GM21447 (cell line): ENCODE data around the gene LAMTOR1.

Source experiments
- ATAC-seq: cut with Tn5 transposase; IDR thresholded peaks from one replicate; pipeline ENCODE4 v1.9.1; 2021; ENCODE audit not compliant: unreplicated experiment

The LAMTOR1 gene

DNA sequence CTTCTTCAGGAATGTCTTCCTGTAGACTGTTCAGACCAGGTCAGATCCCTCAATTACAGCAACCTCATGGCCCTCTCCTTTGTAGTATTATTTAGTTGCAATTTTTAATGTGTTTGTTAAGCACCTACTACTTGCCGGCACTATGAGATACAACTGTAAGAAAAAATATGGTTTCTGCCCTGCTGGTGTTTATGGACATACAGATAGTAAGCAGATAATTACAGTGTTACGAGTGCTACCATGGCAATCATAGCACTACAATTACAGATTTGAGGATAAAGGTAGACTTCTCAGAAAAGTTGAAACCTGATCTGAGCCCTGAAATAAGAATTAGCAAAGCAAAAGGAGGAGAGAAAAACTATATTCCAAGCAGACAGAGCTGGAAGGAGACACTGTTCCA lies 19.7 kb downstream of the LAMTOR1 start:
- ATAC-seq = no peak

DNA sequence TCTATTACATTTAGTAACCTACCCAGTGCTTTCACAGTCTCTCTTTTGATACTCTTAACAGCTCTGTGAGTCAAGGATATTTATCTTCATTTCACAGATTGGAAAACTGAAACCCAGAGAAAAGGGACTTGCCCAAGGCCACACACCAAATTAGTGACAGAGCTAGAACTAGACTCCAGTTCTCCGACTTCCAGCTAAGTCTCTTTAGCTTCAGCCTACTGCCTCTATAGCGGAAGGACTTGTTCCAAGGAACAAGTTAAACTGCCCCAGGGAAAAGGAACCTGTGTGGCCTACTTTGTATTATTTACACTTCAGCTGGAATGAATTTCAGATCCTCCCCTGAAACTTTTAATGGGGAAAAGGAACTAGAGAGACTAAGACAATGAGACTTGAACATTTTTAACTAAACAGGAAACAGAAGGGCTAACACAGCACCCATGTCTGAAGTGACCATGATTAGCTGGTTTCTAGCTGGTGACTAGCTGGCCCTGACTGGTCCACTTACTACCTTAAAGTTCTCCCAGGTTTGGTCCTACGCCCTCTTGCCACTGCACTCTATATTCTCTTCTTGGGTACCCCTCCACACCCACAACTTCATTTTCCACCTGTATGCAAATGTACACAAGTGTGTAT lies 21.2 kb downstream of the LAMTOR1 start:
- ATAC-seq = no peak

DNA sequence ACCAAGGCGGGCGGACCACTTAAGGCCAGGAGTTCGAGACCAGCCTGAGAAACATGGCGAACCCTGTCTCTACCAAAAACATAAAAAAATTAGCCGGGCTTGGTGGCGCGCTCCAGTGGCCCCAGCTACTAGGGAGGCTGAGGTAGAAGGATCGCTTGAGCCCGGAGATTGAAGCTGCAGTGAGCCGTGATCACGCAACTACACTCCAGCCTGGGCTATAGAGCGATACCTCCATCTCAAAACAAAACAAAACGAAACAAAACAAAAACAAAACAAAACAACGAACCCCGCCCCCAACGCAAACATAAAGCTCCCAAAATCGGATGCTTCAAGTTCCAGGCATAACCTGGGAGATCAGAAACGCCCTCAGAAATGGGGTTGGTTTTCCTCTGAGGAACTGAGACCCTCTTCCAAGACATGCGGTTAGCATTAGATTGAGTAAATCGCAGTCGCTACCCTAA lies 21.9 kb downstream of the LAMTOR1 start:
- no peak for ATAC-seq

DNA sequence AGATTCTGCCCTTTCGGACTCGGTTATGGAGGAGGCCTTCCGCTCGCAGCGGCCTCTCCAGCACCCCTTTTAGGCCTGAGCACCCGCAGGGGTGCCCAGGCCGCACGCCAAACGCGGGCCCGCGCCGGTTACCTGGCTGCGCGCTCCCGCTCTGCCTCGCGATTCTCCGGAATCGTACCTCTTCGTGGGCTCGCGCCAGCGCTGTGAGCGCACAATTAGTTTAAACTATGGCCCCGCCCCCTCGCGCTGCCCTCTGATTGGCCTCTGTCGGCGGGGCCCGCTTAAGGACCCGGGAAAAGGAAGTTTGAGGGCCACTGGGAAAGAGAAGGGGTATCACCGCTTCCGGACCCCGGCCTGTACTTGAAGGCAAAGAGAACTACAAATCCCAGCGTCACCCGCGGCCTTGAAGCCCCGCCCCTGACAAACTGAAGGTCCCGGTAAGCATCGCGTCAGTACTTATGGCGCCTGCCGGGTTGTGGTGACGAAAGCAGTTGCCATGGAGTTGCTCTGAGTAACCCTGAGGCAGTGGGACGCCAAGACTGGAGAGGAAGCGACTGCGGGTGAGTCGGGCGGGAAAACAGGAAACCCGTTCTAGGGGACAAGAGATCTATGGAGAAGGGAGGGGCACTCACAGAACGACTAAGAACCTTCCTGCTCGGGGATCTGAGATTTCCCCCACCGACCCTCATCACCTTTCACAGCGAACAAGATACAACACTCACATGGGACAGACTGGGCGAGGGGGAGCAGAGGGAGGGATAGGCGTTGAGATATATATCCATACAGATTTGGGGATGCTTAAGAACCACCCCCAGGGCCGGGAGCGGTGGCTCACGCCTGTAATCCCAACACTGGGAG lies 22.5 kb downstream of the LAMTOR1 start, which contains the start of the genes LRRC51 and NUMA1:
TSS of gene LRRC51 (plus strand) at position 525 of the 858 bp plus-strand sequence. CDS start 8,234 bp downstream, outside the sequence.
TSS of gene NUMA1 (minus strand) at position 217 of the 858 bp plus-strand sequence. CDS start 44,599 bp downstream, outside the sequence.
- ATAC-seq = peak; percentile 92

DNA sequence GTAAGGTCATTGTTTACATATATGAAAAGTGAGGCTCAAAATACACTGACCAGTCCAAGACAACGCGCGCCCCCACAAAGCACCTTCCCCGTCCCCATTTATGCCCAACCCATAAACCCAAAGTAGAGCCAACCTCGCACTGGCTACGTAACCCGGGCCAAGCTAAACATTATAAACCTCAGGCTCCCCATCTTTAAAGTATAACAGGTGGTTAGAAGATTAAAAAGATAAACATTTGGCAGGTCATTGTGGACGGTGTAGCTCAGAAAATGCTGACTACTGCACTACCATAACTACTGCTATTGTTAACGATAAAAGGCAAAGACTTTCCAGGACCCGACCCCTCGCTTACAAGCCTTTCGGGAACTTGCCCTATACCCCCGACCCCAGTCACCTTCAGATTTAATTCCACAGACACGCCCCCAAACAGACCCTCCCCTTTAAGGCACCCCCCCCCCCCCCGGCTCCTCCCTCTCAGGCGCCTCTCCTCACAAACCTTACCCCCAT lies 23.2 kb downstream of the LAMTOR1 start:
- ATAC-seq = no peak

DNA sequence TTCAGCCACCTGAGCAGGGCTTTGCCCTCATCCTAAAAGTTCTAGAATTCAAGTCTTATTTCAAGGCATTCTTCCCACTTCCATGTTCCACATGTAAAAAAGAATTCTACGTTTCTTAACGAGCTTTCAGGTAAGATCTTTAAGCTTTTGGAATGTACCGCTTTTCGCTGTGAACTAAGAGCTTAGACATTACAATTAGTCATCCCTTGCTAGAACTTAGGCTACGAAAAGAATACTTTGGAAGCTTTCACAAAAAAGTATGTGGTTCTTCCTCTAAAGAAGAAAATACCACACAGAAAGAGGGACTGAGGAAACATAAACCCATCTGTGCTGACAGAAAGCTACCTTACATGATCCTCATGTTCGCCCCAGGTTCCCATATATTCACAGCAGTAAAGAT lies 24.6 kb downstream of the LAMTOR1 start:
- ATAC-seq = no peak

DNA sequence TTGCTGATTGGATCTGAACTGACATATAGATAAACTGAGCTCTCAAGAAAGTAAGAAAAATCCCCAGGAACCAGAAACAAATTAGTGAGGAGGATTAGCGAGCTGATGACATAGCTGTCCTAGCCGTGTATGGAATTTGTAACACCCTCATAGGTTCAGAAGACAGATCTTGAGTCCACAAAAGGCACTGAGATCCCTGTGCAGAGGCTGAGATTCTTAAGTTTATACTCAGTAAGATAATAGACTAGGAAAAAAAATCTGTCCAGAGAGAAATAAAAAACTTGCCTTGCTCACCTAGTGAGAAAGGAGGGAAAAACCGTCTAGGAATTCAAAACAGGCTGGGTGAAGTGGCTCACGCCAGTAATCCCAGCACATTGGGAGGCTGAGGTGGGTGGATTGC lies 27.3 kb downstream of the LAMTOR1 start:
- ATAC-seq = no peak

DNA sequence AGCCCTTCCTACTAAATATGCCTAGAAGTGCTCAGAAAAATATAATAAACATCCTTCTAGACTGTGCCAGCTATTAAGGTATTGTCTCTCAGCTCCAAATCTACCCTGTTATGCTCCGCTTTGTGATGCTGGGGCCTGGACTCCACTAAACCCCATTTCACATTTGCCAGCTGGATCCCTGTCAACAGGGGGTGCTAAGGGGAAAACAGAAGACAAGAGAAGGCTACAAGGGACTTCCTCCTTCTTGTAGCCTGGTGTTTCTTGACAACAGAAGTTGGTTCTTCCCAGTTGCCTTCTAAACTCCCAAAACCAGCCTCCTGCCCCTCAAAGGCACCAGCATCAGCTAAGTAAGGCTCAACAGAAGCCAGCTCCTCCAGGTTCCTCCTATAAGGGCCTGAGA lies 28.0 kb downstream of the LAMTOR1 start:
- ATAC-seq = no peak

DNA sequence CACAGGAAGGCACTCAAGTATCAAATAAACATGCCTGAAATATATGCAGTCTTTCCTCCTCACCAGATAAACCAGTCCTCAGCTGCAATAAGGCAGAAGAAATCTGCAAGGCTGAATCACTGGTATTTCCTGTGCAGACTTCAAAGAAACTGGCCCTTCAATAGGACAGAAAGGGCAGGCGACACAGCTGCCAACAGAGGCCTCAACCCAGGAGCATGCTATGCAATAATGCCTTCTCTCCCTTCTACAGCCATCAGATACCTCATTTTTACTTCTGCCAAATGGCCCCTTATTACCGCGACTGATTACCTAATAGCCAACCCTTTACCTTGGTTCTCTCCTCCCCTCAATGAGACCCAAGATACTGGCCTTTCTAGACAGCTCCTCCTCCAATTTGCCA lies 30.7 kb downstream of the LAMTOR1 start:
- ATAC-seq = no peak

DNA sequence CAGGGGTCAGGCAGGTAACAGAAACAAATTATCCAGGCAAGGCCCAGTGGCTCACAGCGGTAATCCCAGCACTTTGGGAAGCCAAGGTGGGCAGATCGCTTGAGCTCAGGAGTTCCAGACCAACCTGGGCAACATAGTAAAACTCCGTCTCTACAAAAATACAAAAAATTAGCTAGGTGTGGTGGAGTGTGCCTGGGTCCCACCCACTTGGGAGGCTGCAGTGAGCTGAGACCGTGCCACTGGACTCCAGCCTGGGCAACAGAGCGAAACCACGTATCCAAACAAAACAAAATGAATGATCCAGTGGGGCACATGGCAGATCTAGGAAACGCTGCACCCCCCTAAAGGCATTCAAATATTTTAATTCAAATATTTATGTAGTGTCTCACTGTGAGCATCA lies 32.6 kb downstream of the LAMTOR1 start:
- no peak for ATAC-seq

DNA sequence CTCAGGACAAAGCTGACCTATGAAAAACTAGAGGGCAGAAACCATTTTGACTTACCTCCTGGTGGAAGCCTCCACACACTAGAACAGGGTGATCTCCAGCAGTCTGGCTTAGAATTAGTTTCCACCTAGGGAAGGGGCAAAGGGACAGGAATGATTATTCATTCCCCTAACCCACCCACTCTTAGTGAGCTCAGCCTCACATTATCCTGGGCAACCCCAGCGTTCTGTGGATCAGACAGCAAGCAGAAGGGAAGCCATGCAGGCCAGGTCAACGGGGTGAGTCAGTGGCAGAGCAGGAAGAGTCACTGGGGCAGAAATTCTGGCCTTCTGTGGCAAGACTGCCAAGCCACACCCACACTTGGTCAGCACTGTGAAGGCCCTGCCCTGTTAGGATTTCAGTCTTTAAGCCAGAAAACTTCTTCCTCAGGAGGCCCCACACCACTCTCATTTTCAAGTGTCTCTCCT lies 33.3 kb downstream of the LAMTOR1 start:
- no peak for ATAC-seq

DNA sequence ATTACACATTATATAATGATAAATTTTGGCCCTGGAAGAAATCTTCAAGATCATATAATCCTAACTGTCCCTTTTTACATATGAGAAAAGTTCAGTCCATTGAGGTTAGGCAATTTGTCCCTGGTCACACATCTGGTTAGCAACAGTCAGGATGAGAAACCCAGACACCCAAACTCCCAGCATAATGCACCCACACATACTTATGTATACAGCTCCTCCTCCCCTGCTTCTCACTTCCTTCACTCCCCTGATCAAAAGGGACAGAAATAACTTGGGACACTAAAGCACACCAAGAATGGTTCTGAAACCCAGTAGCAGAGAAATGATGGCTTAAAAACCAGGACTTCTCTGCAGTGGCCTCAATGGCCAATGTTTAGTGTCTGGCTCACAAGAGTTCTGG lies 33.9 kb downstream of the LAMTOR1 start:
- no peak for ATAC-seq

DNA sequence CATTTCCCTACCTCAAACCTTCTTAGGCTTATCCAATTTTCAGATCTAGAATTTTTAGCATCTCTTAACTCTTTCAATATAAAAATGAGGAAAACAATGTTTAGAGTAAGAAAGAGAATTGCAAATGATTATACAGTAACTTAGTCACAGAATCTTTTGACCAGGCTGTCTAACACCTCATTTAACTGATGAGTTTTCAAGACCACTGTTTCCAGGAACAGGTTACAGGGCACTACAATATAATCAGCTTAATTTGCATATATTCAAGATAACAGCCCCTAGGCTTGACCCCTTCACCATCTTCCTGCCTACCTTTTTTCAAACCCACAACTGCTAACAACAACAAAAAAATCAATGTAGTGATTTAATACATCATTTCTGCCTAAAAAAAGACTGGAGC lies 35.4 kb downstream of the LAMTOR1 start:
- no peak for ATAC-seq

DNA sequence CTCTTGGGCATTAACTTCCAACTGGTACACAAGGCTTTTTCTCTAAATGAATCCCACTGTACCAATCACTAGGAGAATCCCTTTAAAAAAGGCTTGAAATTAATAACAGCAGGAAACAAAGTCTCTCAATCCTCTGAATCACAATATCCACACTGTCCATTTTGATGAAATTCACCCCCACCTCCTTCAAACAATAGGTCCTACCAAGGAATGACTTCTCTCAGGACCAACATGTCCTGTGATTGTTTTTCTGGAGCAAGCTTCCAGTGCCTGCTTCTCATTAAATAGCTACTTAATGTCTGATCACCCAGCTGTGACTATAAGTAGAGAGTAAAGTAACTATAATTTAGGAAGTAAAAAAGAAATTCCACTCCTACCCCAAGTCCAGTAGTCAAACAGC lies 35.8 kb downstream of the LAMTOR1 start:
- ATAC-seq = no peak

DNA sequence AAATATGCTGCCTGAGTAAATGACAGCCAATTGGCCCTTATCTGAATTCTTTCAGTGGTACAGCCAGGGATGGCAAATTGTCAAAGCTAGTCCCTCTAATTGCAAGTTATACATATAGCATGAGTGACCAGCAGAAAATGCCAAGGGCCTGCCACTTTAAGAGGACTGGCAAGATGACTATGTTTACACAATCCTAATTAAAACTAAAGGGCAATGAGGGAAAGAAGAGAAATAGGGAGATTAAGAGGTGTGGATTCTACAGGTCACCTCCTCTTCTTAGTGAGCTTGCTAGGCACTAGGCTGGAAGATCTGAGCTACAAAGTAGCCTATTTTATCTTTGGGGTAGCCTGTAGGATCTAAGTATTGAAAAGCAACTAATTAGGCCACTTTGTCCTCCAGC lies 36.2 kb downstream of the LAMTOR1 start:
- no peak for ATAC-seq

DNA sequence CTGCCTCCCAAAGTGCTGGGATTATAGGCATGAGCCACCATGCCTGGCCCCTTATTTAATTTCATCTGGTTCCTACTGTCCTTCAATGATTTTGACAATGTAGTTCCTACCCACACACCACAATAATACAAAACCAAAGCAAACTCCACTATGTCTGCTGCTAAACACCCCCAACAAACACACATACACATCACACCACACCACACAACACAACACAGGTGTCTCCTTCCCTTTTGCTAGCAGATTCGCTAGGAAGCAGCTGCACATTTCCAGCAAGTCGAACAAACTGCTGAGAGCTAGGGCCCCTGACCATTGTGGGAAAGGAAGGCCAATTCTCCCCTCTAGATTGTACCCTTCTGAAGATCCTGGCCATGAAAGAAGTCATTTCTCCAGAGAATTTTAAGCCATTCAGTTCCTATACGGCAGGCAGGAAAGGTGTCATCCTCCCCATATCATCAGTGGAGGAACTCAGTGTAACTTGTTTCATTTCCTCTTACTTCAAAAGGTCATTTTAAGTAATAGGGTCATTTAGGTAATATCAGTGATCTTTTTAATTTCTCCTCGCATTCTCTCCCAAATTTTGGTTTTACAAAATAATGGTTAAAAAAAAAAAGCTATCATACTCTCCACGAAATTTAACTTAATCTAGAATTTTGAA lies 41.2 kb downstream of the LAMTOR1 start:
- ATAC-seq = no peak

DNA sequence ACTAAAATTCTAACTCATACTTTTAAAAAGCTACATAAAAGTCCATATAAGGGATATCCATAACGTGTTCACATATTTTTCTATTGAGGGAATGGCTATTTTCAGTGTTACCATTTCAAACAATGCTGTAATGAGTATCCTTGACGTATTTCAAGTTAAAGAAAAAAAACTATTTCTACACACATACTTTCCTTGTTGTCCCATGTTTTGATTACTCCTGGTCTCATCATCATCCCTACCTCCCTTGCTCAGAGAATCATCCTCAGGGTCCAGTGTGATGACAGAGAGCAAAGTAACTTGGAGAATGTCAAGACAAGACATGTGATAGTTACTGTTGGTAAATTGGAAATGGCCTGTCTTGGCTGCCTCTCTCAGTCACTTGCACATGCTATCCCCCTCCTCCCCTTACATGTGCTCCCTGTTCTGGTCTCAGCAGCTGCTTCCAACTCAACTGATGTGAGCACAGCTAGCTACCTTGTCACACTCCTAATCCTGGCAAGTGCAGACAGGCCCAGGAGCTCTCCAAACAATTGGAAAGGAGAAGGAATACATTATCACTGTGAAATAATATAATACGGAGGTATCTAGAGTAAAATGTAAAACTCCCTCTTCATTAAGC lies 44.6 kb downstream of the LAMTOR1 start:
- ATAC-seq = no peak

DNA sequence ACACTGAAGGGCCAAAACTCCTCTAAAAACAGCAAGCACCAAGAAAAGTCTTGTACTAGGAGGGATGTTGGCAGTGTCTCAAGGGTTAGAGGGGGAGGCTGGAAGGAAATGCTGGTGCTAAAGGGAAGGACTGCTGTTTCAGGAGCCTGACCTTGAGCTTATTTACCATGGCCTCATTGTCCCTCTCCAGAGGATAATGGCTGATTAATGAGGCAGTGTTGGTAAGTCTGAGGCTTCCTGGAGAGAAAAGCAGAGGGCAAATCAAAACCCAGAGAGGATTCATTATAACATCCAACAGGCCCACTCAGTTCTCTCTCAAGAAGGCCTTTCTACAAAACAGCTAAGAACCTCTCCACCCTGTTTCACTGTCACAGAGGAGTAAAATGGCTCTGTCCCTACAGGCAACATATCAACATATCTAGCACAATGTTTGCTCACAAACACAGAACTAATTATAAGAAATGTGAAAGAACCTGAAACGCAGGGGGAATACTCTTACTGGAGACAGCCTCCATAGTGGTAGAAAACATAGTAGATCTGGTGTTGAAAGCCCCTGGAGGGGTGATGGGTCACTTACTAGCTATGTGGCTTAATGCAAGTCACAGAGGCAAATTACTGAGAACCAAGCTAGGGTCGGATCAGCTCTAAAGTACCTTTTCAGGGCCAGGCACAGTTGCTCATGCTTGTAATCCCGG lies 54.2 kb downstream of the LAMTOR1 start:
- no peak for ATAC-seq
